ENCODE measurements around the gene PANX1.

PANX1 gene

GRCh38 chr11:94183251-94183885 is 54.7 kb downstream of the PANX1 start:
- TF ChIP-seq GATA2 (IDR thresholded peaks at IDR 0.05; ENCODE audit: low read depth, low read length), result no peak
- TF ChIP-seq GATA3 (IDR thresholded peaks at IDR 0.05; ENCODE audit: low read depth, low read length), result no peak

GRCh38 chr11:94183886-94184264 is 55.2 kb downstream of the PANX1 start:
- TF ChIP-seq GATA3 (IDR thresholded peaks at IDR 0.05; ENCODE audit: low read depth, low read length) (no peak), GATA2 (IDR thresholded peaks at IDR 0.05; ENCODE audit: low read depth, low read length) (no peak)

- TF ChIP-seq GATA3 (IDR thresholded peaks at IDR 0.05; ENCODE audit: low read depth, low read length) (no peak), GATA2 (IDR thresholded peaks at IDR 0.05; ENCODE audit: low read depth, low read length) (no peak)
These were observed 55.7 kb downstream of the PANX1 start for GRCh38 chr11:94184362-94184761.

GRCh38 chr11:94184846-94185245 is 56.2 kb downstream of the PANX1 start:
- TF ChIP-seq GATA2 (IDR thresholded peaks at IDR 0.05; ENCODE audit: low read depth, low read length), result no peak

- TF ChIP-seq GATA2 (IDR thresholded peaks at IDR 0.05; ENCODE audit: low read depth, low read length) (no peak), GATA3 (IDR thresholded peaks at IDR 0.05; ENCODE audit: low read depth, low read length) (no peak)
These were observed 56.9 kb downstream of the PANX1 start for GRCh38 chr11:94185416-94186084.

- TF ChIP-seq GATA2 (IDR thresholded peaks at IDR 0.05; ENCODE audit: low read depth, low read length) (no peak), GATA3 (IDR thresholded peaks at IDR 0.05; ENCODE audit: low read depth, low read length) (no peak)
These were observed 57.9 kb downstream of the PANX1 start for GRCh38 chr11:94186342-94187203.

- no peak for TF ChIP-seq GATA3 (IDR thresholded peaks at IDR 0.05; ENCODE audit: low read depth, low read length)
- TF ChIP-seq GATA2 (IDR thresholded peaks at IDR 0.05; ENCODE audit: low read depth, low read length), result no peak
These were observed 64.6 kb downstream of the PANX1 start for GRCh38 chr11:94193288-94193687.

- no peak for TF ChIP-seq GATA2 (IDR thresholded peaks at IDR 0.05; ENCODE audit: low read depth, low read length)
- no peak for TF ChIP-seq GATA3 (IDR thresholded peaks at IDR 0.05; ENCODE audit: low read depth, low read length)
These were observed 66.1 kb downstream of the PANX1 start for GRCh38 chr11:94194712-94195111.

GRCh38 chr11:94196363-94196762 is 67.7 kb downstream of the PANX1 start:
- TF ChIP-seq GATA3 (IDR thresholded peaks at IDR 0.05; ENCODE audit: low read depth, low read length) (no peak), GATA2 (IDR thresholded peaks at IDR 0.05; ENCODE audit: low read depth, low read length) (no peak)

GRCh38 chr11:94198718-94199117 is 70.1 kb downstream of the PANX1 start:
- TF ChIP-seq GATA2 (IDR thresholded peaks at IDR 0.05; ENCODE audit: low read depth, low read length), result no peak
- no peak for TF ChIP-seq GATA3 (IDR thresholded peaks at IDR 0.05; ENCODE audit: low read depth, low read length)

- TF ChIP-seq GATA2 (IDR thresholded peaks at IDR 0.05; ENCODE audit: low read depth, low read length) (peak; percentile 19; the same call in 1 of the 2 replicates), GATA3 (IDR thresholded peaks at IDR 0.05; ENCODE audit: low read depth, low read length) (no peak)
These were observed 70.8 kb downstream of the PANX1 start for GRCh38 chr11:94199136-94200130.

GRCh38 chr11:94201004-94201465 is 72.4 kb downstream of the PANX1 start:
- no peak for TF ChIP-seq GATA2 (IDR thresholded peaks at IDR 0.05; ENCODE audit: low read depth, low read length)
- TF ChIP-seq GATA3 (IDR thresholded peaks at IDR 0.05; ENCODE audit: low read depth, low read length), result no peak

GRCh38 chr11:94203070-94203469 is 74.4 kb downstream of the PANX1 start:
- TF ChIP-seq GATA2 (IDR thresholded peaks at IDR 0.05; ENCODE audit: low read depth, low read length), result no peak
- no peak for TF ChIP-seq GATA3 (IDR thresholded peaks at IDR 0.05; ENCODE audit: low read depth, low read length)
